HG03139 (cell line): ENCODE results near the gene NPFFR1.

Experiments
- ATAC-seq: cut with Tn5 transposase; IDR thresholded peaks from one replicate; pipeline ENCODE4 v1.9.1; 2021; ENCODE audit not compliant: unreplicated experiment

Gene NPFFR1

GRCh38 chr10:70315815-70316214 is 32.0 kb upstream of the NPFFR1 start:
- no peak for ATAC-seq

DNA sequence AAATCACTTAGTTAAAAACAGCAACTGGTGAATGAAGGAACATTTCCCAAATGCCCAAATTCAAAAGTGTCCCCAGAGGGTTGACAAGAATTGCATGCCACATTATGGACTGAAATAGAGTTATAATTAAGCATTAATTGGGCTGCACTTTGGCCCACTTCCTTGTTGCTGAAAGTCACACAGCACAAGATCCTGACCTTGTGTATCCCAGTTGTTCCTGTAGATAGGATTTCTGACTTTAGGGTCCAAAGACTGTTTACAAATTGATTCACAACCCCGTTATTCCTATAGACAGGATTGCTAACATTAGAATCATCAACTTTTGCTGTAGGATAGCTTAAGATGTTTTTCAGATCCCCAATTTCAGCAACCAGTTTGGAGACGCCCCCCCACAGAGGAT is 31.5 kb upstream of the NPFFR1 start:
- no peak for ATAC-seq

DNA sequence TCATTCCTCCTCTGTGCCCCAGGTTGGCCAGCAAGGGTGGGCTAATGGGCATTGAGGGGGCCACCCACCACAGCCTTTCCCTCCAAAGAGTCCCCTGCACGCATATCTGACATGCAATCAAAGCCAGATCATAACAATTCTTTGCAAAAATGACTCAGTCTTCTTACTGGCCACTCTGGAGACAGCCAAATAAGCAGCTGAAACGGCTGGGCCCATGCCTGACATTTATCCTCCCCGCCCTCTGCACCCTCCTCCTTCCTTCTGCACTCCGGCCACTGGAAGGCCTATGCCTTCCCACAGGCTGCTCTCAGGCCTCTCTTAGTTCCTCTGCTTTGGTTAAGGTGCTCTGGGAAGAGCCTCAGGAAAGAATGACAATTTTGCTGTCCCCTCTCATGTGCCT is 29.2 kb upstream of the NPFFR1 start:
- ATAC-seq: no peak

DNA sequence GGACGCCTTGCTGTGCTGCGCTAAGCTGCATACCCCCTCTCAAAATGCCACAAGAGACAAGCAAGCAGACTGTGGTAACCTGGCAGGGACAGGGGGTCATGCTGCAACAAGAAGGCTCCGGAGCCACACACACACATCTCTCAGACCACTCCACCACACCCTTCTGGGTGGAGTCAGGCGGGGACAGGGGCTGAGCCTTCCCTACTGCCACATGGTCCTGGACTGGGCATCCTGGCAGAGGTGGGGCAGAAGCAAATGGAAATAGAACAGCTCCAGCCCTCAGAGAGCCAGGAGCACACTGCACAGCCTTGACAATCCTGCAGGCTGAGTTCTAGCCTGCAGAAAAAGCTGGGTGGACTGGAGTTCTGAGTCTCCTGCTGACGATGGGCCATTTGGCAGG is 28.4 kb upstream of the NPFFR1 start:
- no peak for ATAC-seq

GRCh38 chr10:70311698-70312097 is 27.9 kb upstream of the NPFFR1 start:
- no peak for ATAC-seq

GRCh38 chr10:70309661-70310060 is 25.9 kb upstream of the NPFFR1 start:
- no peak for ATAC-seq

DNA sequence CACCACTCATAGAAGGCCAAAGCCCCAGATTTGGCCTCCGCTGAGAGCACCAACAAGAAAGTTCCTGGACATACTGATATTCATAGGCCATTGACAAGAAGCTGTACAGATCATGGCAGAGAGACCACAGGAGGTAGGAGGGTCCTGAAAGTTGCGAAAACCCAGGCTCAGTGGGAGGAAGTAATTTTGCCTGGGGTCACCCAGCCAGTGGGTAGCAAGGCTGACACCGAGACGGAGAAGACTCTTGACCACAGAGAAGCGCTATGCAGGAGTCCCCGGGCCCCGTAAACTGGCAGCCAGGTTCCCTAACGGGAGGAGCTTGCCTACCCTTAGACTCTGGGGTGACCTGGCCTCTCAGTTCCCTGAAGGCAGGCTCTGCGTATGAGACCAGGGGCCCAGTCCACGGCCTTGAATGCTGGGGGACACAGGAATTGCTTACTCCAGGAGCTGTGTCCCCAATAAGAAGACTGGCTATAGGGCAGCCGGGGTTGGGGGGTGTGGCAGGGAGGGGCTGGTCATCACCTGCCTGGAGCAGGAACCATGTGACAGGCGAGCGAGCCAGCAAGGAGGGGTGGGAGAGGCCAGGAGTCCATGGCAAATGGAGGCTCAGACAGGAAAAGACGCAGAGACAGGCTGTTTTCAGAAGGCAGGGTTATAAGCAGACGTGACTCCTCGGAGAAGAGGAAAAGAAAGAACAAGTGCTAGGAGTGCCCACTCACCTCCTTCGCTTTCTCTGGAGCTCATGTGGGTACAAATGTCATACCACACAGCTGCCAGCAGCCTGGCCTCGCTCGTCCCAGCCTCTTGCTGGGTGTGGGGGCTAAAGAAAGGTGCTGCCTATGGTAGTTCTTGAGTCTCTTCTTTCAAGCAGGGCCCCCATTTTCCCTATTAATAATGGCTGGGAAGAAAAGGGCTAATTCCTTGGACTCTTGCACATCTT is 24.6 kb upstream of the NPFFR1 start:
- no peak for ATAC-seq

DNA sequence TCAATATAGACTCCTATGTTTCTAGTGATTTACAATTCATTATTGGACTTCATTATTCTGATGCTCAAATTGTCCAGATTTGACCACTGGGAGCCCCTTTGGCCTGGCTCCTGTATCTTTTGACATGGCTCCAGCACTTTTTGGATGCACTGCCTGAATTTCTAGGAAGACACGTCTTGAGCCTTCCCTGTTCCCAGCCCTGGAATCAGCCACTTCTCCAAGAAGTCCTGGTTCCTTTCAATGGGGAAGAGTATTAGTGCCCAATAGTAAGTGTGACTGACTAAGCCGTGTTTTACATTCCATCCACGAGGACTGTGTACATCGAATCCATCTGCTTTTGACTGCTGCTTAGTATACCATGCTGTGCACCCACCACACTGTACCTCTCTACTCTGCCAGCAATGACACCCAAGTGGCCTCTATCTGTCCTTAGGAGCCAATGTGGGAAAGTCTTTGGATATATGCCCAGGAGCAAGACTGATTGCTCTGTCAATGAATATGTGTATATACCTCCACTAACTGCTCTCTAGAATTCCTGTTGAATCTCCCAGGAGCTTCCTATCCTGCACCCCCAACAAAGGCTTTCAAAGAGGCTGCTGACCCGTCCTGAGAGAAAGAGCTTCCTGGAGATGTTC is 23.2 kb upstream of the NPFFR1 start:
- no peak for ATAC-seq

DNA sequence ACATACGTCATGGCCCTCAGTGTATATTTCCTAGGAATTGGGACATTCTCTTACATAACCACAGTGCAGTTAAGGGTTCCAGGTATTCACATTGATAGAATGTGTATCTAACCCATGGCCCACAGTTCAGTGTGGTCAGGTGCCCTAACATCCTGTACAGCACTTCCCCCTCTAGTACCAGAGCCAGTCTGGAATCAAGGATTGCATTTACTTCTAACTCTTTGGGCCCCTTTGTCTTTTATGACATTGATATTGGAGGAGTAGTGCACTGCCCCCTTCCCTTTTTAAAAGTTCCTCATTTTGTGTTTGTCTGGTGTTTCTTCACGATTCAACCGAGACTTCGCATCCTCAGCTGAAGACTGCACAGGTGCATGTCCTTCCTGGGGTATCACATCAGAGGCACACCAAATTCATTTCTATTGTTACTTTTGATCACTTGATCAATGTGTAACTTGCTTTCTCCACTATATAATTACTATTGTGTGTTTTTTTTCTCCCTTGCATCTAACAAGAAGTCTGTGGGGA is 22.4 kb upstream of the NPFFR1 start:
- ATAC-seq: no peak

GRCh38 chr10:70303730-70304129 is 19.9 kb upstream of the NPFFR1 start:
- no peak for ATAC-seq

GRCh38 chr10:70302292-70302691 is 18.5 kb upstream of the NPFFR1 start:
- ATAC-seq: no peak

GRCh38 chr10:70300908-70301597 is 17.2 kb upstream of the NPFFR1 start:
- ATAC-seq: no peak

GRCh38 chr10:70300461-70300860 is 16.7 kb upstream of the NPFFR1 start:
- ATAC-seq: no peak

- ATAC-seq: no peak
These were observed 16.1 kb upstream of the NPFFR1 start for GRCh38 chr10:70299876-70300275.

GRCh38 chr10:70298393-70298792 is 14.6 kb upstream of the NPFFR1 start:
- ATAC-seq: no peak

DNA sequence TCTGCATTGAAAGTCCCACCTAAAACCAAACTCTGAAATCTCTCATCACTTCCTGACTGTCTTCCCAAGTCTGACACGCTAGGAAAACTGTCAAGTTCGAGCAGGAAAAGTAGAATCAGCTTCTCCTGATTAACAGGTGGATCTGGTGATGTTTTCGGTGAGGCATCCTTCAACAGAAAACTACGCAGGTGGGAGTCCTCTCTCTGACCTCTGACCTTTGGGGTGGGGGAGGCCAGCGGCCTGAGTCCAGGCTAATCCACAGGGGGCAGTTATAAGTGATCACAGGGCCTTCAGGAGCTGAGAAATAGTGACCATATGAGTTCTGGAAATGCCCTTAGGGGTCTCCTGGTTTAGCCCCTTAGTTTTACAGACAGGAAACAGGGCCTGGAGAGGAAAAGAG is 13.4 kb upstream of the NPFFR1 start:
- ATAC-seq: no peak

GRCh38 chr10:70296406-70296899 is 12.6 kb upstream of the NPFFR1 start:
- ATAC-seq: no peak

- ATAC-seq: no peak
These were observed 12.1 kb upstream of the NPFFR1 start for GRCh38 chr10:70295926-70296325.

GRCh38 chr10:70295321-70295720 is 11.5 kb upstream of the NPFFR1 start:
- ATAC-seq: no peak

GRCh38 chr10:70293169-70293843 is 9.5 kb upstream of the NPFFR1 start:
- peak; percentile 62 for ATAC-seq

- no peak for ATAC-seq
These were observed 8.2 kb upstream of the NPFFR1 start for GRCh38 chr10:70292004-70292403.
